H1 (cell line): Measurements from ENCODE around the gene TOR1A. TPM values are rescaled to one million over a fixed set of nuclear protein-coding genes. Genes with fewer than 3 reads are reported as not detected.

Experiments used
- CTCF ChIA-PET: fragments of 300-600 bp; sonication (Branson Sonifier 250); formaldehyde crosslinking; loops from one replicate; lab custom pipeline; 2021; ENCODE audit not compliant: partially characterized antibody; lab: Charles Lee
- POLR2A ChIA-PET: fragments of 300-600 bp; sonication (Branson Sonifier 250); formaldehyde crosslinking; loops from one replicate; lab custom pipeline; 2021; ENCODE audit warnings: inconsistent platforms; ENCODE audit not compliant: partially characterized antibody; lab: Charles Lee
- DNase-seq, 2 experiments: peaks; one replicate each; pipeline versions ENCODE4 v3.0.0 to v3.0.0-alpha.2; 2010 to 2022; ENCODE audit warnings: low spot score in 2 of 2, low read depth in 1 of 2, mixed read lengths in 1 of 2
- FAIRE-seq: peaks from 2 replicates; lab custom pipeline; 2011; peaks lifted over from hg19 to GRCh38; lab: Jason Lieb, UNC
- H2AFZ ChIP-seq: 2 replicates; pipeline ENCODE4 v1.8.1; 2012; ENCODE audit warnings: low read length, inconsistent platforms
- H2AK5ac ChIP-seq: 2 replicates; pipeline ENCODE4 v1.6.1; 2013; ENCODE audit warnings: low read depth, low read length
- H2BK120ac ChIP-seq: replicated peaks from 2 replicates; pipeline ENCODE3; 2013; ENCODE audit warnings: low read depth, low read length, inconsistent platforms
- H2BK12ac ChIP-seq: 2 replicates; pipeline ENCODE4 v1.6.1; 2013; ENCODE audit warnings: low read depth, low read length
- H2BK15ac ChIP-seq: 2 replicates; pipeline ENCODE4 v1.6.1; 2013; ENCODE audit warnings: low read length
- H2BK20ac ChIP-seq: 2 replicates; pipeline ENCODE4 v1.6.1; 2013; ENCODE audit warnings: low read length
- H2BK5ac ChIP-seq: 2 replicates; pipeline ENCODE4 v1.6.1; 2013; ENCODE audit warnings: low read depth, low read length
- H3K14ac ChIP-seq: 2 replicates; pipeline ENCODE4 v1.6.1; 2013; ENCODE audit warnings: inconsistent platforms; ENCODE audit not compliant: insufficient read length
- H3K18ac ChIP-seq: 2 replicates; pipeline ENCODE4 v1.6.1; 2013; ENCODE audit warnings: low read length; ENCODE audit errors: extremely low read depth
- H3K23ac ChIP-seq: 2 replicates; pipeline ENCODE4 v1.6.1; 2013; ENCODE audit warnings: inconsistent platforms; ENCODE audit not compliant: insufficient read length
- H3K23me2 ChIP-seq: 2 replicates; pipeline ENCODE4 v1.6.1; 2013; ENCODE audit warnings: low read depth, low read length
- H3K27ac ChIP-seq: 2 replicates; pipeline ENCODE4 v1.6.1; 2011; ENCODE audit warnings: low read depth, low read length, inconsistent platforms
- H3K27me3 ChIP-seq, 4 experiments: replicated peaks in 1 of 4; 1 replicate in 1 of 4; 2 replicates in 3 of 4; pipeline versions ENCODE4 v1.6.1 to v1.8.1; 2011 to 2013; ENCODE audit warnings: low read length in 3 of 4, mild to moderate bottlenecking in 3 of 4, inconsistent platforms in 2 of 4, mixed read lengths in 2 of 4, moderate library complexity in 1 of 4; ENCODE audit not compliant: control insufficient read depth in 3 of 4, insufficient read depth in 3 of 4; ENCODE audit errors: extremely low read depth in 1 of 4
- H3K36me3 ChIP-seq, 4 experiments: 2 replicates each; pipeline versions ENCODE4 v1.6.1 to v1.8.1; 2011 to 2013; ENCODE audit warnings: mild to moderate bottlenecking in 4 of 4, low read length in 3 of 4, moderate library complexity in 2 of 4, control low read depth in 1 of 4, inconsistent platforms in 1 of 4; ENCODE audit not compliant: insufficient read depth in 4 of 4, control insufficient read depth in 2 of 4
- H3K4ac ChIP-seq: replicated peaks from 2 replicates; pipeline ENCODE3; 2013; ENCODE audit warnings: low read length, low read depth, mixed read lengths, inconsistent platforms; ENCODE audit not compliant: insufficient read length
- H3K4me1 ChIP-seq, 4 experiments: replicated peaks in 1 of 4; 1 replicate in 1 of 4; 2 replicates in 3 of 4; pipeline versions ENCODE4 v1.6.1 to v1.8.1; 2011 to 2013; ENCODE audit warnings: low read length in 3 of 4, inconsistent platforms in 2 of 4, mixed read lengths in 1 of 4; ENCODE audit not compliant: insufficient read depth in 4 of 4, control insufficient read depth in 3 of 4
- H3K4me2 ChIP-seq, 2 experiments: 2 replicates each; pipeline versions ENCODE4 v1.6.1 to v1.8.1; 2011 to 2013; ENCODE audit warnings: low read depth in 2 of 2, low read length in 2 of 2, control low read depth in 1 of 2, inconsistent platforms in 1 of 2, mild to moderate bottlenecking in 1 of 2; ENCODE audit not compliant: insufficient read depth in 1 of 2
- H3K4me3 ChIP-seq, 4 experiments: fragments of 200-600, 300-600 bp in 1 of 4; sonication (generic), shearing (Covaris generic), sonication (Bioruptor Twin) in 1 of 4; 2 replicates each; pipeline versions ENCODE4 v1.5.1 to v1.8.1; 2011 to 2016; ENCODE audit warnings: low read length in 4 of 4, low read depth in 3 of 4, control low read depth in 2 of 4, inconsistent platforms in 2 of 4, mild to moderate bottlenecking in 2 of 4, mixed read lengths in 1 of 4, moderate library complexity in 1 of 4; ENCODE audit not compliant: insufficient read depth in 2 of 4; ENCODE audit errors: extremely low read depth in 1 of 4
- H3K56ac ChIP-seq: replicated peaks from 2 replicates; pipeline ENCODE3; 2013; ENCODE audit warnings: low read depth, mild to moderate bottlenecking, mixed read lengths, low read length, inconsistent platforms; ENCODE audit not compliant: insufficient read length
- H3K79me1 ChIP-seq: 2 replicates; pipeline ENCODE4 v1.6.1; 2013; ENCODE audit warnings: low read depth, low read length, control low read depth
- H3K79me2 ChIP-seq, 2 experiments: 2 replicates each; pipeline versions ENCODE4 v1.6.1 to v1.8.1; 2012 to 2013; ENCODE audit warnings: low read length in 2 of 2, mild to moderate bottlenecking in 2 of 2, inconsistent platforms in 1 of 2; ENCODE audit not compliant: insufficient read depth in 2 of 2, control insufficient read depth in 1 of 2
- H3K9ac ChIP-seq, 4 experiments: replicated peaks in 1 of 4; 1 replicate in 1 of 4; 2 replicates in 3 of 4; pipeline versions ENCODE4 v1.6.1 to v1.8.1; 2011 to 2013; ENCODE audit warnings: low read depth in 3 of 4, low read length in 3 of 4, control low read depth in 2 of 4, mild to moderate bottlenecking in 2 of 4, moderate library complexity in 2 of 4, inconsistent platforms in 1 of 4; ENCODE audit errors: extremely low read depth in 1 of 4
- H3K9me3 ChIP-seq, 2 experiments: 2 replicates each; pipeline versions ENCODE4 v1.6.1 to v1.8.1; 2012 to 2013; ENCODE audit warnings: mild to moderate bottlenecking in 2 of 2, moderate library complexity in 2 of 2, control low read depth in 1 of 2, inconsistent platforms in 1 of 2, low read depth in 1 of 2, low read length in 1 of 2, mixed read lengths in 1 of 2; ENCODE audit not compliant: insufficient read depth in 2 of 2
- H4K20me1 ChIP-seq, 2 experiments: replicated peaks in 1 of 2; 2 replicates each; pipeline versions ENCODE3 to v1.8.1; 2011 to 2013; ENCODE audit warnings: inconsistent platforms in 2 of 2, low read length in 2 of 2, mild to moderate bottlenecking in 1 of 2; ENCODE audit not compliant: insufficient read depth in 2 of 2, control insufficient read depth in 1 of 2
- H4K5ac ChIP-seq: 2 replicates; pipeline ENCODE4 v1.6.1; 2013; ENCODE audit warnings: low read length, low read depth, mixed read lengths, inconsistent platforms; ENCODE audit not compliant: insufficient read length
- H4K8ac ChIP-seq: 2 replicates; pipeline ENCODE4 v1.8.0; 2013; ENCODE audit warnings: mild to moderate bottlenecking, moderate library complexity, low read length, inconsistent platforms; ENCODE audit not compliant: insufficient read depth; ENCODE audit errors: extremely low read depth
- H4K91ac ChIP-seq: replicated peaks from 2 replicates; pipeline ENCODE3; 2013; ENCODE audit warnings: low read length, mixed read lengths, inconsistent platforms; ENCODE audit not compliant: insufficient read length
- BCL11A ChIP-seq, 2 experiments: IDR thresholded peaks; one replicate each; pipeline ENCODE4 v1.6.1; 2011; ENCODE audit warnings: low read depth in 2 of 2, low read length in 2 of 2, mild to moderate bottlenecking in 2 of 2
- CHD2 ChIP-seq: IDR thresholded peaks from 2 replicates; pipeline ENCODE4 v1.6.1; 2012; ENCODE audit warnings: low read length, improper control_type of control experiment
- EZH2 ChIP-seq: fragments of 200-600 bp; sonication (generic); IDR thresholded peaks from 2 replicates; pipeline ENCODE4 v1.7.1; 2012; ENCODE audit warnings: low read depth, mild to moderate bottlenecking, moderate library complexity, low read length, inconsistent platforms; ENCODE audit not compliant: severe bottlenecking
- GABPA ChIP-seq: IDR thresholded peaks from 2 replicates; pipeline ENCODE4 v1.6.1; 2011; ENCODE audit warnings: mild to moderate bottlenecking, low read length, moderate library complexity, borderline replicate concordance; ENCODE audit not compliant: insufficient read depth
- JUN ChIP-seq: IDR thresholded peaks from 2 replicates; pipeline ENCODE4 v1.6.1; 2011; ENCODE audit warnings: low read depth, mild to moderate bottlenecking, improper control_type of control experiment, low read length
- KDM4A ChIP-seq: IDR thresholded peaks from one replicate; pipeline ENCODE4 v1.7.1; 2012; ENCODE audit warnings: low read depth, mild to moderate bottlenecking, moderate library complexity, low read length, inconsistent platforms; ENCODE audit not compliant: severe bottlenecking
- MAX ChIP-seq: IDR thresholded peaks from 2 replicates; pipeline ENCODE4 v1.6.1; 2012; ENCODE audit warnings: inconsistent platforms
- NANOG ChIP-seq: IDR thresholded peaks from 2 replicates; pipeline ENCODE4 v1.6.1; 2011; ENCODE audit warnings: low read length, low read depth, mild to moderate bottlenecking, inconsistent platforms; ENCODE audit not compliant: insufficient read depth, poor library complexity, severe bottlenecking
- NRF1 ChIP-seq: IDR thresholded peaks from 2 replicates; pipeline ENCODE4 v1.6.1; 2011; ENCODE audit warnings: mild to moderate bottlenecking, low read depth, low read length, improper control_type of control experiment
- SRF ChIP-seq: IDR thresholded peaks from 2 replicates; pipeline ENCODE4 v1.6.1; 2011; ENCODE audit warnings: mild to moderate bottlenecking, low read depth, low read length, moderate library complexity
- TAF7 ChIP-seq: optimal IDR thresholded peaks from 2 replicates; pipeline ENCODE3; 2011; ENCODE audit warnings: low read depth, mild to moderate bottlenecking, inconsistent platforms, low read length, moderate library complexity, borderline replicate concordance
- USF2 ChIP-seq: IDR thresholded peaks from 2 replicates; pipeline ENCODE4 v1.6.1; 2011; ENCODE audit warnings: low read length, improper control_type of control experiment
- WGBS, 2 experiments: shearing (Covaris generic) in 1 of 2; methylation state at CpG; one replicate each; pipeline versions ENCODE4 v1.1.6 to v1.1.7; 2013 to 2015; ENCODE audit warnings: low lambda C conversion rate in 2 of 2, mixed read lengths in 2 of 2, inconsistent platforms in 1 of 2, low coverage in 1 of 2, missing lambda C conversion rate in 1 of 2; ENCODE audit not compliant: insufficient replicate concordance in 2 of 2, insufficient coverage in 1 of 2, insufficient read length in 1 of 2; ENCODE audit errors: extremely low coverage in 1 of 2, missing lambda C conversion rate in 1 of 2; 5-methylcytosine and 5-hydroxymethylcytosine counted together
- polyA plus RNA-seq, 7 experiments: library from polyadenylated mRNA; depleted of rRNA in 3 of 7; stranded (reverse) in 5 of 7; unstranded in 2 of 7; fragments of >200 nt in 5 of 7; fragments of 200-250 nt in 2 of 7; gene quantifications; 1 replicate in 5 of 7; 2 replicates in 1 of 7; 4 replicates in 1 of 7; pipeline versions ENCODE4 v1.2.1 to v1.2.3, GENCODE V29; 2011 to 2013; ENCODE audit warnings: missing spikeins in 2 of 7, mixed read lengths in 2 of 7
- total RNA-seq: library from RNA; stranded (reverse); fragmentation: NEBNext Ultra II Directional; extraction: Animal tissue kit (Norgen Biotek cat#: 25700); gene quantifications from 2 replicates; pipeline ENCODE4 v1.2.1, GENCODE V29; 2021

TOR1A gene
- total and polyA plus RNA-seq, 2 of the 8 experiments (the other 6 are each of a cell fraction or from before 2014, with no cell fraction given) = 37.6 to 46.7 TPM

- Histone ChIP-seq H3K18ac (no peak overlapping the region), H3K14ac (no peak overlapping the region), H3K56ac (no peak overlapping the region), H3K23ac (no peak overlapping the region), H4K8ac (no peak overlapping the region), H2BK15ac (no peak overlapping the region), H3K79me2 (peaks cover 0 to 3% of the 10 kb centered on the region in 2 experiments; a peak in 1 of 4 replicates), H3K79me1 (no peaks in the 10 kb centered on the region; the same call in 1 of the 2 replicates), H3K27ac (no peak overlapping the region), H2BK5ac (no peak overlapping the region), H3K9ac (no peak overlapping the region), H3K9me3 (no peaks in the 10 kb centered on the region), H2BK120ac (no peak overlapping the region), H2AK5ac (no peak overlapping the region), H2BK12ac (no peak overlapping the region), H3K27me3 (no peaks in the 10 kb centered on the region), H2AFZ (no peak overlapping the region), H2BK20ac (no peak overlapping the region), H3K36me3 (no peaks in the 10 kb centered on the region), H4K20me1 (peaks cover 0 to 2% of the 10 kb centered on the region in 2 experiments), H3K23me2 (no peaks in the 10 kb centered on the region), H4K5ac (no peak overlapping the region), H3K4me3 (no peak overlapping the region), H3K4me2 (no peak overlapping the region), H3K4me1 (peaks cover 0 to 4% (median 1%) of the 10 kb centered on the region in 4 experiments; a peak in 3 of 7 replicates), H3K4ac (no peak overlapping the region), H4K91ac (no peak overlapping the region)
- CTCF ChIA-PET = interaction anchor here (0.6 to 1.4 kb wide), 3 partner anchors 22 to 124 kb away, joined by 3 to 5 read pairs (median 3); no protein-coding TSS in a partner anchor
- no peak for DNase-seq
- WGBS, 2 experiments = 86% methylated on average over 2 of the region's 2 CpGs; no CpG with 5 or more reads in 1 of the 2 experiments
- FAIRE-seq = no peak
- POLR2A ChIA-PET = interaction anchor here (1.5 to 1.9 kb wide), 2 partner anchors 9 to 42 kb away, joined by 3 to 6 read pairs; no protein-coding TSS in a partner anchor
- no peak for TF ChIP-seq KDM4A
- no peak for TF ChIP-seq TAF7
- TF ChIP-seq BCL11A (IDR thresholded peaks at IDR 0.05; ENCODE audit: low read depth in 2 of 2, low read length in 2 of 2) = no peak
- no peak for TF ChIP-seq MAX
- TF ChIP-seq CHD2 = no peak
- no peak for TF ChIP-seq JUN
- TF ChIP-seq GABPA = no peak
- TF ChIP-seq USF2 = no peak
- no peak for TF ChIP-seq EZH2
- TF ChIP-seq NRF1 = no peak
- TF ChIP-seq NANOG = no peak
- no peak for TF ChIP-seq SRF
Observed at GRCh38 chr9:129845373-129845772, 21.4 kb upstream of the TOR1A start.
